Stimulated activated CD8-positive, alpha-beta memory T cell treated with anti-CD3 and anti-CD28 coated beads, Interleukin-15, amount 100 ng/mL, for 4 hours (primary cell): ENCODE results near the gene C9orf153.

ENCODE experiments used
- DNase-seq, 2 donors: peaks; one replicate each; pipeline ENCODE4 v3.0.0-alpha.2; 2020; ENCODE audit warnings: low read depth in 2 of 2

C9orf153 gene

DNA sequence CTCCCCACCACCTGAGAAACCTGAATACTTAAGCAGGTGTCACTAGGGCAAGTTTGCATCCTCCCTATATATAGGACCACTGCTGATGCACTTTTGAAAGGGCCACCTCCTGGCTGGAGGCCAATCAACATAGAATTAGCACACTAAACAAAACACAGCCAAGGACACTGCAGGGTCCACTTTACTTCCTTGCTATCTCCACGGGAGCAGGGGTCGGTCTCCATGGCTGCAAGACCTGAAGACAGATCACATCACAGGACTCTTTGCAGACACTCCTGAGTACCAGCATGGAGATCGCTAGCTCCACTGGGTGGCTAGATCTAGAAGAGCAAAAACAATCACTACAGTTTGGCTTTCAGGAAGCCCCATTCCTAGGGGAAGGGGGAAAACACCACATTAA is 72.3 kb downstream of the C9orf153 start:
- DNase-seq = no peak

- no peak for DNase-seq
Observed at GRCh38 chr9:86186696-86187095, 72.8 kb downstream of the C9orf153 start.

DNA sequence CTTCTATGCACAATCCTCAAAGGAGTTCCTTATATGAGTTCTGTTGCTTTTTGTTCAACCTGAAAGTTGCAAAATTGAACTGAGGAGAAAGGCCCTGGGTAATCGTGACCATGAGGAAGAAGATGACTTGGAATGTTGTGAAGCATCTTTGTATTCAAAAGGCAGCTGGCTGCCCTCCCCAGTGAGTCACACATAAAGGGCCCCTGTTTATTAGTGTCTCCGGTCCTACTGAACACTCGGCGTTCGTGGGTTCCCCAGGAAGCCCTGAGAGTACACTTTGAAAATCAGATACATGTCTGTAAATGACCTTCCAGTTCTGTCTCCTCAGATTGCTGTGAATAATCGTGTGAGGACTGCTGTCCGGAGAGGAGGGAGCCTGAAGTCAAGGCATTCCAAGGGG is 73.6 kb downstream of the C9orf153 start:
- no peak for DNase-seq

DNA sequence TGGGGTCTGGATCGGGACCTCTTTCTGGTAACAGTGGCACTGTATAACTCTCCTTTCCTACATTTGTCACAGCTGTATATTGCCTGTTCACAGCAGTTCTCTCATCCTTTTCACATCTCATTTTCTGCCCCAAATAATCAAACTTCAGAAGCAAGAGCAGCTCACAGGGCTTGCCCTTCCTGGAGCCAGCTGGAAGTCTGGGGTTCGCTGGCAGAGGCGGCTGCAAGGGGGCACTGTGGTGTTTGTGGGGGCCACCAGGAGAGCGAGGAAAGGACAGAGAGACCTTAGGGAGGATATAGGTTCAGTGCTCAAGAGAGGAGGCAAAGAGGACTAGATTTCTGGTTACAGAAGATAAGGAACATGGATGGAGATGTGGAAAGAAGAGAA is 75.3 kb downstream of the C9orf153 start:
- DNase-seq = no peak

- DNase-seq = no peak
Observed at GRCh38 chr9:86183229-86184137, 76.0 kb downstream of the C9orf153 start.

DNA sequence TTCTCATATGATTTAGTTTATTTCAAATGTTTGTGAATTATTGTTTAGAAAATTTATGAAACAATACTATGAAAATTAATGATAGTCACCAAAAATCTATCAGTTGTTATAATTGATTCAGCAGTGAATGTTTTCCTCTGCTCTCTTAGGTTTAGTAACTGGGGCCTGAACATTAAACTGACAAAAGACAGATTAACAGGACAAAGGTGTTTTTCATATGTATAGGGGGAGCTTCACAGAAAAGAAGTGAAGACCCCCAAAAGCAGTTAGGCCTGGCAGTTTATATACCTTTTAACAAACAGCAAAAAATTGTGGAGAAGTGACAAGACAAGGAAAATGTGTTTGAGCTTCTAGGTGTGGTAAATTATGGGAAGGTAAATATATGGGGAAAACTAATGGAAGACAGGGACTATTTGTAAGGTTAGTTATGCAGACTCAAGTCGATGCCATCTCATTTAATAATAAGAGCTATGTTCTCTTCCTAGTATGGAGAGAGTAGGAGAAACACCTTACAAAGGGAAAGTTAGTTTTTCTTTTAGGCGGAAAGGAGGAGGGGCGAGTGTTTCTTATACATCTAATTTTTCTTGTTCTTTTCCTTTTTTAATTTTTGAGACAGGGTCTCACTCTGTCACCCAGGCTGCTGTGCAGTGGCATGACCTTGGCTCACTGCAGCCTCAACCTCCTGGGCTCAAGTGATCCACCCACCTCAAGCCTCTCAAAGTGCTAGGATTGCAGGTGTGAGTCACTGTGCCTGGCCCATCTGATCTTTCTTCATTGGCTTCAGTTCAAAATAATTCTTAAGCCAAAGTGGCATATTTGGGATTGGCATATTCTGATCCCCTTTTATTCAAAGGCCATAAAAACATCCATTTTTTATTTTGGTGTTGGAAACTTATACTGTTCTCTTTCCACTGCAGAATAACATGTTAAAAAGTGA is 77.8 kb downstream of the C9orf153 start:
- no peak for DNase-seq

DNA sequence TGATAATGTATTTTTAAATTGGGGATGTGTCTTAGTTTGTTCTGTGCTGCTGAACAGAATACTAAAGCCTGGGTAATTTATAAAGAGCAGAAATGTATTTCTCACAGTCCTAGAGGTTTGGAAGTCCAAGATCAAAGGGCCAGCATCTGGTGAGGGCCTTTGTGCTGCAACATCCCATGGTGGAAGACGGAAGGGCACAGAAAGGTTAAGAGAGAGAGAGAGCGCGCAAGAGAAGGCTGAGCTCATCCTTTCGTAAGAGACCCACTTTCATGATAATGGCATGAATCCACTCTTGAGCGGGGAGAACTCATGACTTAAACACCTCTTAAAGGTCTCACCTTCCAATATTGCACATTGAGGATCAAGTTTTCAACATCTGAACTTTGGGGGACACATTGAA is 81.0 kb downstream of the C9orf153 start:
- no peak for DNase-seq

GRCh38 chr9:86177995-86178394 is 81.5 kb downstream of the C9orf153 start:
- no peak for DNase-seq

DNA sequence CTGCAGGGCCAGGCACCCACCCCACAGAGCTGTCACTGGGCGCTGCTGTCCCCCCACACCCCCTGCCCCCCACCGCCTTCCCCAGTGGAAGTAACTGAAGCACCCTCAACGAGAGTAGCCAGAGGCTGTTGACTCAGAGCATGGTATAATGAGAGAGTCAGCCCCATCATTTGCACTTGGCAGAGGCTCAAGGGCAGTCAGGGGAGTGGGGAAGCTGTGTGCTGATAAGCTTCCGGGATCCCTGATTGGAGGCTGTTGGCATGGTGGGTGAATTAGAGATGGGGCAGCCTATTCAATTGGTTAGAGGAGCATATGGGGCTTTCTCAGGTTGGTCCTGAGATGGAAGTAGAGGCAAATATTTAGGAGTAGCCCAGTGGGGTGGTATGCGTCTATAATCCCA is 83.0 kb downstream of the C9orf153 start:
- DNase-seq = no peak

- DNase-seq = no peak
Observed at GRCh38 chr9:86175743-86176456, 83.6 kb downstream of the C9orf153 start.

- DNase-seq = no peak
Observed at GRCh38 chr9:86175223-86175622, 84.2 kb downstream of the C9orf153 start.
